Measurements from ENCODE around the gene DGCR8. TPM values are rescaled to one million over a fixed set of nuclear protein-coding genes. Genes with fewer than 3 reads are reported as not detected.

Gene DGCR8
- total and polyA plus RNA-seq, 2 of the 4 experiments (the other 2 are of a cell fraction): 16.7 to 25.3 TPM

DNA sequence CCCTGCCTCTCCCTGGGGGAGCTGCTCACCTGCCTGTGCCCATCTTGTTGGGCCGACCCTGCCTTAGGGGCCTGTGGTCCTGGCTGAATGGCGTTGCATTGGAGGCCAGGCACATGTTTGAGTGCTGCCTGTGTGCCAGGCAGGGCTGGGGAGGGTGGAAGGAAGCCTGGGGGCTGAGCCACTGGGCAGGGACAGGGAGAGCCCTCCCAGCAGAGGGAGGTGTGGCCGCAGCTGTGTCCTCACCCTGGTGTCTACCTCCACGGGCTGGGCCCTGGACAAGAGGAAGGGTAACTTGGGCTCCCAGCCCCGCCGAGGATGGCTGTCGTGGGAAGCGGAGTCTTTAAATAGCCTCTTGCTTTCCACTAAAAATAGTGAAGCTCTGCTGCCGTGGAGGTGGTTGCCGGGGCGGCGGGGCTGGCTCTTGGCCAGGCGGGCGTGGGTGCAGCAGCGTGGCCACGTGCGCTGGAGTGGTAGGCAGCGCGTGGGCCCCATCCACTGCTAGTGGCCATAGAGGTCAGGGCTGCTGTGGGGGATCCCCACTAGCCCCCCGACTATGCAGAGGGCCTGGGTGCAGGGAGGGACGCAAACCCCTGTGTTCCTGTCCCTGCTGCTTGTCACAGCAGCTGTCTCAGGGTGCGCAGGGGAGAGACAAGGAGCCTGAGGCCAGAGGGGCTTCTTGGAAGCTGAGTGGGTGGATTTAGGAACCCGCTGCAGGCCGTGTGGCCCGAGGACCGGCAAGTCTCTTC is 57.8 kb downstream of the DGCR8 start:
- no peaks in the 10 kb centered on the region for H3K9me3 ChIP-seq (ENCODE audit: control insufficient read depth, insufficient read depth, low read length)
- DNase-seq: no peak
- no peak overlapping the region for H3K4ac ChIP-seq (ENCODE audit: low read depth, low read length)
- H2AK9ac ChIP-seq (replicated peaks; ENCODE audit: low read depth, low read length, poor library complexity): peak overlapping the region; percentile 73
- no TSS peak for BruUV-seq (replicated peaks)
- no peak overlapping the region for H3K4me3 ChIP-seq (ENCODE audit: insufficient read depth, low read depth, low read length)
- H3K36me3 ChIP-seq (ENCODE audit: control insufficient read depth, insufficient read depth, low read length): peaks cover 6% of the 10 kb centered on the region
- H3K4me1 ChIP-seq (ENCODE audit: control insufficient read depth, insufficient read depth, low read length): peaks cover 24% of the 10 kb centered on the region
- no peak overlapping the region for H2AFZ ChIP-seq (replicated peaks; ENCODE audit: low read length, poor library complexity)
- ChIA-PET POLR2A (ENCODE audit: unreplicated experiment) (no interaction called here), CTCF (no interaction called here)
- H3K79me1 ChIP-seq (ENCODE audit: low read depth in 1 of 2, low read length in 2 of 2): peaks cover 20 to 93% of the 10 kb centered on the region in 2 experiments
- no peak overlapping the region for H2BK120ac ChIP-seq (ENCODE audit: low read depth, low read length)
- H3K9ac ChIP-seq (ENCODE audit: low read depth, low read length): no peak overlapping the region
- ATAC-seq (ENCODE audit: low read depth): no peak
- TF ChIP-seq, protein P1, sequence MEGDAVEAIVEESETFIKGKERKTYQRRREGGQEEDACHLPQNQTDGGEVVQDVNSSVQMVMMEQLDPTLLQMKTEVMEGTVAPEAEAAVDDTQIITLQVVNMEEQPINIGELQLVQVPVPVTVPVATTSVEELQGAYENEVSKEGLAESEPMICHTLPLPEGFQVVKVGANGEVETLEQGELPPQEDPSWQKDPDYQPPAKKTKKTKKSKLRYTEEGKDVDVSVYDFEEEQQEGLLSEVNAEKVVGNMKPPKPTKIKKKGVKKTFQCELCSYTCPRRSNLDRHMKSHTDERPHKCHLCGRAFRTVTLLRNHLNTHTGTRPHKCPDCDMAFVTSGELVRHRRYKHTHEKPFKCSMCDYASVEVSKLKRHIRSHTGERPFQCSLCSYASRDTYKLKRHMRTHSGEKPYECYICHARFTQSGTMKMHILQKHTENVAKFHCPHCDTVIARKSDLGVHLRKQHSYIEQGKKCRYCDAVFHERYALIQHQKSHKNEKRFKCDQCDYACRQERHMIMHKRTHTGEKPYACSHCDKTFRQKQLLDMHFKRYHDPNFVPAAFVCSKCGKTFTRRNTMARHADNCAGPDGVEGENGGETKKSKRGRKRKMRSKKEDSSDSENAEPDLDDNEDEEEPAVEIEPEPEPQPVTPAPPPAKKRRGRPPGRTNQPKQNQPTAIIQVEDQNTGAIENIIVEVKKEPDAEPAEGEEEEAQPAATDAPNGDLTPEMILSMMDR (conservative IDR thresholded peaks at IDR 0.05; ENCODE audit: low read depth, low read length): no peak
- TF ChIP-seq RCOR1 (IDR thresholded peaks at IDR 0.05; ENCODE audit: insufficient replicate concordance, low read length) (no peak), CHD1 (IDR thresholded peaks at IDR 0.05; ENCODE audit: low read depth, low read length) (no peak), NFE2L2 (IDR thresholded peaks at IDR 0.05; ENCODE audit: low read depth, low read length) (no peak), MXI1 (IDR thresholded peaks at IDR 0.05; ENCODE audit: borderline replicate concordance, low read depth, low read length) (no peak)
- TF ChIP-seq, protein P2, sequence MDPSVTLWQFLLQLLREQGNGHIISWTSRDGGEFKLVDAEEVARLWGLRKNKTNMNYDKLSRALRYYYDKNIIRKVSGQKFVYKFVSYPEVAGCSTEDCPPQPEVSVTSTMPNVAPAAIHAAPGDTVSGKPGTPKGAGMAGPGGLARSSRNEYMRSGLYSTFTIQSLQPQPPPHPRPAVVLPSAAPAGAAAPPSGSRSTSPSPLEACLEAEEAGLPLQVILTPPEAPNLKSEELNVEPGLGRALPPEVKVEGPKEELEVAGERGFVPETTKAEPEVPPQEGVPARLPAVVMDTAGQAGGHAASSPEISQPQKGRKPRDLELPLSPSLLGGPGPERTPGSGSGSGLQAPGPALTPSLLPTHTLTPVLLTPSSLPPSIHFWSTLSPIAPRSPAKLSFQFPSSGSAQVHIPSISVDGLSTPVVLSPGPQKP (IDR thresholded peaks at IDR 0.05; ENCODE audit: borderline replicate concordance, low read depth, low read length): no peak
- H3K9me1 ChIP-seq (ENCODE audit: insufficient read depth, low read length): peaks cover 18% of the 10 kb centered on the region
- H2BK15ac ChIP-seq (ENCODE audit: low read depth, low read length): no peak overlapping the region
- WGBS, 2 experiments (ENCODE audit: extremely low coverage in 2 of 2, insufficient read length in 1 of 2): 79% methylated on average over 6 of the region's 26 CpGs; no CpG with 5 or more reads in 1 of the 2 experiments
- H2BK5ac ChIP-seq (ENCODE audit: low read depth, low read length, poor library complexity, severe bottlenecking): no peak overlapping the region
- H3K4me2 ChIP-seq (ENCODE audit: low read depth, low read length): no peak overlapping the region
- H3K23ac ChIP-seq (ENCODE audit: low read depth, low read length): no peak overlapping the region
- H4K20me1 ChIP-seq (ENCODE audit: insufficient read depth, low read length): peaks cover 81% of the 10 kb centered on the region
- peak overlapping the region; percentile 43; the same call in 1 of the 2 replicates for H2AK5ac ChIP-seq (ENCODE audit: low read depth, low read length)
- intact Hi-C loops (cut with micrococcal nuclease): no loop called here
- no peak overlapping the region for H3K56ac ChIP-seq (ENCODE audit: extremely low read depth, insufficient read depth, low read length)
- H3K27ac ChIP-seq (ENCODE audit: insufficient read depth, low read length): no peak overlapping the region
- no peak overlapping the region; the same call in 1 of the 2 replicates for H4K91ac ChIP-seq (ENCODE audit: insufficient read depth, low read depth, low read length)
- H3K18ac ChIP-seq (ENCODE audit: low read depth, low read length): no peak overlapping the region
- no peak overlapping the region for H2BK20ac ChIP-seq (ENCODE audit: low read depth, low read length)
- no peak overlapping the region for H3K14ac ChIP-seq (replicated peaks; ENCODE audit: low read depth, low read length)
- H3K27me3 ChIP-seq (ENCODE audit: control insufficient read depth, insufficient read depth, low read length): no peaks in the 10 kb centered on the region
- H4K8ac ChIP-seq (ENCODE audit: low read depth in 2 of 2, low read length in 2 of 2): no peak overlapping the region
- dilution Hi-C loops (cut with HindIII; ENCODE audit: low sequenced_read_pairs, unreplicated experiment): no loop called here
- no peak overlapping the region for H4K5ac ChIP-seq (ENCODE audit: low read depth, low read length)
- in situ Hi-C loops (cut with MboI; ENCODE audit: low sequenced_read_pairs): no loop called here
